ENCODE data around the gene SNTG2. TPM values are rescaled to one million over a fixed set of nuclear protein-coding genes. Genes with fewer than 3 reads are reported as not detected.
A peak's percentile ranks its signal among the peaks of the same experiment; 100 is the strongest.

The SNTG2 gene
- total RNA-seq, 2 donors from 2014 or later, result 4.1 to 11.9 TPM

GRCh38 chr2:938181-939005 is 12.3 kb upstream of the SNTG2 start:
- no peak overlapping the region for H3K4me3 Mint-ChIP-seq
- H3K4me1 Mint-ChIP-seq, result no peaks in the 10 kb centered on the region
- peaks cover 13% of the 10 kb centered on the region for H3K27me3 Mint-ChIP-seq (ENCODE audit: insufficient read depth)
- no peak overlapping the region for H3K27ac ChIP-seq (ENCODE audit: low read depth, low read length)
- no peaks in the 10 kb centered on the region for H3K36me3 Mint-ChIP-seq (ENCODE audit: low read depth)
- peaks cover 10% of the 10 kb centered on the region for H3K9me3 Mint-ChIP-seq
- no peak for TF ChIP-seq CTCF (conservative IDR thresholded peaks at IDR 0.05)
- H3K36me3 ChIP-seq (ENCODE audit: control insufficient read depth, insufficient read depth, low read length), result no peaks in the 10 kb centered on the region
- no peaks in the 10 kb centered on the region for H3K27me3 ChIP-seq (ENCODE audit: control insufficient read depth, insufficient read depth, low read length, poor library complexity, severe bottlenecking)
- no peaks in the 10 kb centered on the region for H3K4me1 ChIP-seq (ENCODE audit: control insufficient read depth, insufficient read depth, low read length)
- WGBS, 2 experiments (ENCODE audit: insufficient coverage in 1 of 2, insufficient read length in 1 of 2), result 89 to 92% methylated on average over 10 to 21 of the region's 21 CpGs
- no peak overlapping the region for H3K27ac Mint-ChIP-seq
- H3K9me3 ChIP-seq (ENCODE audit: control insufficient read depth, low read length), result no peaks in the 10 kb centered on the region
- DNase-seq, result peak; percentile 36
- H3K9ac ChIP-seq (ENCODE audit: extremely low read depth, low read length, poor library complexity, severe bottlenecking), result no peak overlapping the region
- H3K4me3 ChIP-seq (ENCODE audit: low read length), result no peak overlapping the region

GRCh38 chr2:939936-940601 is 10.6 kb upstream of the SNTG2 start:
- H3K27me3 Mint-ChIP-seq (ENCODE audit: insufficient read depth), result peaks cover 10% of the 10 kb centered on the region
- H3K27ac ChIP-seq (ENCODE audit: low read depth, low read length), result no peak overlapping the region
- no peak for DNase-seq
- no peaks in the 10 kb centered on the region for H3K27me3 ChIP-seq (ENCODE audit: control insufficient read depth, insufficient read depth, low read length, poor library complexity, severe bottlenecking)
- no peak for TF ChIP-seq CTCF (conservative IDR thresholded peaks at IDR 0.05)
- no peak overlapping the region for H3K9ac ChIP-seq (ENCODE audit: extremely low read depth, low read length, poor library complexity, severe bottlenecking)
- H3K4me3 Mint-ChIP-seq, result no peak overlapping the region
- H3K9me3 ChIP-seq (ENCODE audit: control insufficient read depth, low read length), result no peaks in the 10 kb centered on the region
- H3K4me1 ChIP-seq (ENCODE audit: control insufficient read depth, insufficient read depth, low read length), result no peaks in the 10 kb centered on the region
- H3K4me1 Mint-ChIP-seq, result no peaks in the 10 kb centered on the region
- H3K36me3 Mint-ChIP-seq (ENCODE audit: low read depth), result no peaks in the 10 kb centered on the region
- H3K9me3 Mint-ChIP-seq, result peaks cover 18% of the 10 kb centered on the region
- no peak overlapping the region for H3K27ac Mint-ChIP-seq
- WGBS, 2 experiments (ENCODE audit: insufficient coverage in 1 of 2, insufficient read length in 1 of 2), result 90 to 93% methylated on average over 4 to 8 of the region's 8 CpGs
- H3K4me3 ChIP-seq (ENCODE audit: low read length), result no peak overlapping the region
- H3K36me3 ChIP-seq (ENCODE audit: control insufficient read depth, insufficient read depth, low read length), result no peaks in the 10 kb centered on the region

GRCh38 chr2:941871-942270 is 8.8 kb upstream of the SNTG2 start:
- H3K36me3 Mint-ChIP-seq (ENCODE audit: low read depth), result no peaks in the 10 kb centered on the region
- H3K27me3 Mint-ChIP-seq (ENCODE audit: insufficient read depth), result peaks cover 10% of the 10 kb centered on the region
- no peaks in the 10 kb centered on the region for H3K4me1 ChIP-seq (ENCODE audit: control insufficient read depth, insufficient read depth, low read length)
- H3K4me3 Mint-ChIP-seq, result no peak overlapping the region
- H3K27ac ChIP-seq (ENCODE audit: low read depth, low read length), result no peak overlapping the region
- no peaks in the 10 kb centered on the region for H3K27me3 ChIP-seq (ENCODE audit: control insufficient read depth, insufficient read depth, low read length, poor library complexity, severe bottlenecking)
- WGBS, 2 experiments (ENCODE audit: insufficient coverage in 1 of 2, insufficient read length in 1 of 2), result 88 to 92% methylated on average over 8 to 14 of the region's 14 CpGs
- no peaks in the 10 kb centered on the region for H3K9me3 ChIP-seq (ENCODE audit: control insufficient read depth, low read length)
- no peaks in the 10 kb centered on the region for H3K4me1 Mint-ChIP-seq
- H3K27ac Mint-ChIP-seq, result no peak overlapping the region
- no peaks in the 10 kb centered on the region for H3K36me3 ChIP-seq (ENCODE audit: control insufficient read depth, insufficient read depth, low read length)
- H3K4me3 ChIP-seq (ENCODE audit: low read length), result no peak overlapping the region
- H3K9ac ChIP-seq (ENCODE audit: extremely low read depth, low read length, poor library complexity, severe bottlenecking), result no peak overlapping the region
- DNase-seq, result peak; percentile 19
- H3K9me3 Mint-ChIP-seq, result peaks cover 12% of the 10 kb centered on the region
- TF ChIP-seq CTCF (conservative IDR thresholded peaks at IDR 0.05), result no peak

Measured in endodermal cell (in vitro differentiated cells).